Heart left ventricle (tissue), 13 donors: ENCODE data around the gene KEL.

Experiments used
- CTCF ChIP-seq, 12 donors: fragments of 200-600 bp; sonication (generic) in 4 of 12; IDR thresholded peaks; one replicate each; pipeline versions ENCODE4 v1.5.0 to v1.8.0; 2018 to 2022; ENCODE audit warnings: antibody characterized with exemption in 12 of 12, mild to moderate bottlenecking in 5 of 12
- POLR2A ChIP-seq, 2 donors: fragments of 450-650 bp; IDR thresholded peaks; one replicate each; pipeline ENCODE4 v1.6.1; 2017; ENCODE audit warnings: antibody characterized with exemption in 2 of 2, mild to moderate bottlenecking in 2 of 2, moderate library complexity in 2 of 2
- donor health status: ischemic (EF 13 %, LVEDD 7.1; RV severe dilation, severe dysfunction).
- donor health status: DM: no; HTN: yes; CAD: no.
- donor health status: DM: no; HTN: no; CAD: no.
- donor health status: ischemic (EF 25% LVEDD 6.9; RV normal size, moderate dysfunction).
- donor health status: ischemic (EF 25% LVEDD 5.7; RV mildly dilated, moderate dysfunction).
- donor health status: ischemic (EF 35%, LVEDD 5.7; RV mildly dilated, moderate dysfunction).
- donor health status: nonischemic (EF 11% LVEDD 7.7; RV severe dilation, severe dysfunction).
- donor health status: DM: yes; HTN: yes; CAD: no.
- donor health status: PGD.
- donor health status: ischemic (EF 29% LVEDD 5.4; RV normal size, mild dysfunction).
- donor health status: nonischemic (EF 23%, LVEDD 6.1; RV moderate dilation, normal function).

GRCh38 chr7:143008007-143008901 lies 46.1 kb upstream of the KEL start:
- peak; percentile 92 to 98 (median 96) for TF ChIP-seq CTCF (IDR thresholded peaks at IDR 0.05)
- no peak for TF ChIP-seq POLR2A (IDR thresholded peaks at IDR 0.05)
